ENCODE data around the gene ADCY2.

The ADCY2 gene

GRCh38 chr5:7540736-7541485 lies 145.0 kb downstream of the ADCY2 start:
- Histone ChIP-seq H3K9me3 (ENCODE audit: control insufficient read depth, insufficient read depth, low read length) (no peaks in the 10 kb centered on the region), H3K36me3 (ENCODE audit: control insufficient read depth, insufficient read depth, low read length) (no peaks in the 10 kb centered on the region), H3K27ac (ENCODE audit: low read depth, low read length) (peak overlapping the region; percentile 7), H3K27me3 (ENCODE audit: control insufficient read depth, insufficient read depth, low read length) (no peaks in the 10 kb centered on the region), H3K4me3 (ENCODE audit: low read depth, low read length) (no peak overlapping the region), H3K9ac (ENCODE audit: low read depth, low read length) (no peak overlapping the region), H3K4me1 (ENCODE audit: control insufficient read depth, insufficient read depth, low read length) (peaks cover 9% of the 10 kb centered on the region; the same call in 1 of the 2 replicates)

- Histone ChIP-seq H3K27me3 (ENCODE audit: control insufficient read depth, insufficient read depth, low read length) (no peaks in the 10 kb centered on the region), H3K4me1 (ENCODE audit: control insufficient read depth, insufficient read depth, low read length) (peaks cover 9% of the 10 kb centered on the region; the same call in 1 of the 2 replicates), H3K27ac (ENCODE audit: low read depth, low read length) (no peak overlapping the region), H3K9ac (ENCODE audit: low read depth, low read length) (no peak overlapping the region), H3K4me3 (ENCODE audit: low read depth, low read length) (no peak overlapping the region), H3K9me3 (ENCODE audit: control insufficient read depth, insufficient read depth, low read length) (no peaks in the 10 kb centered on the region), H3K36me3 (ENCODE audit: control insufficient read depth, insufficient read depth, low read length) (0 out of 2 replicates have a peak, but pooled peaks cover 4% of the 10 kb centered on the region)
Observed at GRCh38 chr5:7541898-7542297, 146.0 kb downstream of the ADCY2 start.

DNA sequence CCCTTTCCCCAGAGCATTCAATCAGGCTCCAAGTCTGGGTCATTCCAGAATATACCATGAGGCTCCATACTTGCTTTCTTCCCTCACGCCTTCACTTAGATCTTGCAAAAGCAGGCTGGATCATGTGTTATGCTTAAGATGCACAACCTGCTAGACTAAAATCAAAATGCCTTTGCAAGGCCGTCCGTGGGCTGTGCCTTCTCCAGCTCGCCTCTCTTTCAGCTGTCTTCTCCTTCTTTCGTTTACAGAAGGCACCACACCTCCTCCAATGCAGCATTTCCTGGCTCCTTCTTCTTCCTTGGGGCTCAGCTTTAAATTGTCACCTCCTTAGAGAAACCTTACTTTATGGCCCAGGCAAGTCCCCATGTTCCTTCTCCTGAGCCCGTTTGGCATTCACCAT lies 150.6 kb downstream of the ADCY2 start:
- Histone ChIP-seq H3K27ac (ENCODE audit: low read depth, low read length) (no peak overlapping the region), H3K9me3 (ENCODE audit: control insufficient read depth, insufficient read depth, low read length) (no peaks in the 10 kb centered on the region), H3K27me3 (ENCODE audit: control insufficient read depth, insufficient read depth, low read length) (no peaks in the 10 kb centered on the region), H3K9ac (ENCODE audit: low read depth, low read length) (no peak overlapping the region), H3K4me3 (ENCODE audit: low read depth, low read length) (no peak overlapping the region), H3K36me3 (ENCODE audit: control insufficient read depth, insufficient read depth, low read length) (peaks cover 8% of the 10 kb centered on the region; the same call in 1 of the 2 replicates), H3K4me1 (ENCODE audit: control insufficient read depth, insufficient read depth, low read length) (no peaks in the 10 kb centered on the region)

DNA sequence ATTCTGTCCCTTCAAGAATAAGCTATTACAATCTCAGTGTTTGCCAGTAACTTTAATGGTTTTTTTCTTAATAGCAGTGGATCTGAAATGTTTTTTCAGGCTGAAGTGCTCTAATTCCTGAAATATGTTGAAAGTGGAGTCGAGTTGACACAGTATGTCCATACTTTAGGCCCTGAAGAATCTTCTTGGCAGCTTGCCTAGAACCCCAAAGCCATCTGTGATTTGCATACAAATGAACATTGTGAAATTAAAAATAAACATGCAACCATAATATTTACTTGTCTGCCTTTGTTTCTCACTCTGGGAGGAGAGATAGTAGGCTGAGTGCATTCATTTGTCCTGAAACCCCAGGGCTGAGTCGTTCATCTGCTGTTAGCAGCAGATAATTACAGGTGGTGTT lies 152.7 kb downstream of the ADCY2 start:
- H3K9ac ChIP-seq (ENCODE audit: low read depth, low read length): no peak overlapping the region
- H3K4me3 ChIP-seq (ENCODE audit: low read depth, low read length): no peak overlapping the region
- H3K27me3 ChIP-seq (ENCODE audit: control insufficient read depth, insufficient read depth, low read length): no peaks in the 10 kb centered on the region
- no peak overlapping the region for H3K27ac ChIP-seq (ENCODE audit: low read depth, low read length)
- H3K9me3 ChIP-seq (ENCODE audit: control insufficient read depth, insufficient read depth, low read length): no peaks in the 10 kb centered on the region
- peaks cover 8% of the 10 kb centered on the region; the same call in 1 of the 2 replicates for H3K36me3 ChIP-seq (ENCODE audit: control insufficient read depth, insufficient read depth, low read length)
- peaks cover 2% of the 10 kb centered on the region; the same call in 1 of the 2 replicates for H3K4me1 ChIP-seq (ENCODE audit: control insufficient read depth, insufficient read depth, low read length)

- Histone ChIP-seq H3K9ac (ENCODE audit: low read depth, low read length) (no peak overlapping the region), H3K9me3 (ENCODE audit: control insufficient read depth, insufficient read depth, low read length) (no peaks in the 10 kb centered on the region), H3K4me1 (ENCODE audit: control insufficient read depth, insufficient read depth, low read length) (0 out of 2 replicates have a peak, but pooled peaks cover 2% of the 10 kb centered on the region), H3K27ac (ENCODE audit: low read depth, low read length) (no peak overlapping the region), H3K4me3 (ENCODE audit: low read depth, low read length) (no peak overlapping the region), H3K27me3 (ENCODE audit: control insufficient read depth, insufficient read depth, low read length) (no peaks in the 10 kb centered on the region), H3K36me3 (ENCODE audit: control insufficient read depth, insufficient read depth, low read length) (no peaks in the 10 kb centered on the region)
Observed at GRCh38 chr5:7565559-7565958, 169.6 kb downstream of the ADCY2 start.

DNA sequence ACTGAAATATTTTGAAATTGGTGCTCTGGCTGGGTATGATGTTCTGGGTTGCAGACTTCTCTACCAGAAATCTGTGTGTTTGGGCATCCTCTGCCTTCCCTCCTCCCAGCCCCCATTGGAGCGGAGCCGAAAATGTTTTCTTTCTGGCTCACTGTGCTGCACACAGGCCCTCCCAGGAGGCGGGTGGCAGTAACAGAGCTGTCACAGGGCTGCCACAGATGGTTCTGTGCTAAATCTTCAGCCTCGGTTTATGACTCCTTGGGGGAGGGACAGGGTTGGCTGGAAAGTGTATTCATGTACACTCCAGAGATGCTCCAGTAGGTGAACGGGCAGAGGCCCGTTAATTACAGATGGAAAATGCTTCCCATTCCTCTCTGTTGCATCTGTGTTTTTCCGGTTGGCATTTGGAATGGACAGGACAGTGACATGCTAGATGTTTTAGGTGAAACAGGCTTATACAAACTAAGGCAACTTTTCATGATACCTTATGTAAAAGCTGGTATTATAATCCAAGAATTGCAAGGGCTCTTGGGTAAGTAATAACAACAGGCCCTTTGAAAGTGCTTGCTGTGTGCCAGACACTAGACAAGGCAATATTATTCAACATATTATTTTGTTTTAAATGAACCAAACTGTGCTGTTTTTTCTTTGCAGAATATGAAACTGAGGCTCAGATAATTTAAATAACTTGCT lies 180.2 kb downstream of the ADCY2 start:
- Histone ChIP-seq H3K9me3 (ENCODE audit: control insufficient read depth, insufficient read depth, low read length) (no peaks in the 10 kb centered on the region), H3K4me1 (ENCODE audit: control insufficient read depth, insufficient read depth, low read length) (no peaks in the 10 kb centered on the region), H3K4me3 (ENCODE audit: low read depth, low read length) (no peak overlapping the region), H3K27ac (ENCODE audit: low read depth, low read length) (no peak overlapping the region), H3K27me3 (ENCODE audit: control insufficient read depth, insufficient read depth, low read length) (no peaks in the 10 kb centered on the region), H3K9ac (ENCODE audit: low read depth, low read length) (no peak overlapping the region), H3K36me3 (ENCODE audit: control insufficient read depth, insufficient read depth, low read length) (no peaks in the 10 kb centered on the region)

GRCh38 chr5:7577381-7577780 lies 181.4 kb downstream of the ADCY2 start:
- no peaks in the 10 kb centered on the region for H3K36me3 ChIP-seq (ENCODE audit: control insufficient read depth, insufficient read depth, low read length)
- H3K27ac ChIP-seq (ENCODE audit: low read depth, low read length): no peak overlapping the region
- H3K4me3 ChIP-seq (ENCODE audit: low read depth, low read length): no peak overlapping the region
- H3K9me3 ChIP-seq (ENCODE audit: control insufficient read depth, insufficient read depth, low read length): no peaks in the 10 kb centered on the region
- no peaks in the 10 kb centered on the region for H3K4me1 ChIP-seq (ENCODE audit: control insufficient read depth, insufficient read depth, low read length)
- H3K27me3 ChIP-seq (ENCODE audit: control insufficient read depth, insufficient read depth, low read length): no peaks in the 10 kb centered on the region
- H3K9ac ChIP-seq (ENCODE audit: low read depth, low read length): no peak overlapping the region

DNA sequence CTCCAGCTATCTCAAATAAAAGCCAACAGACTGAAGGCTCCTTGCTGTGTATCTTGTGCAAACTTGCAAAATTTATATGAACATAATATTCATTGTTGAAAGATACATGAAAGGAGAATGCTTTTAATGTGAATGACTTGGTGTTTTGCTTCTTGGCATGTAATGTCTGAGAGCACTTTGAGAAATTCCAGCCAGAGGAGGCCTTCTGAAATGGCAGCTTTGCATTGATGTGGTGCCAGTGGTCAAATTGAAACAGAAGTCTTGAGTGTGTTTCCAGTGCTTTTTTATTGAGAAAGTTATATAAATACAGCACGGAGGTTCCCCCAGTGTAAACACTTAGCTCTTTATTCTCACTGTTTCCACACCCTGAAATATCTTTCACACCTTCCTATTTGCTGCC lies 182.1 kb downstream of the ADCY2 start:
- Histone ChIP-seq H3K36me3 (ENCODE audit: control insufficient read depth, insufficient read depth, low read length) (no peaks in the 10 kb centered on the region), H3K27ac (ENCODE audit: low read depth, low read length) (no peak overlapping the region), H3K9ac (ENCODE audit: low read depth, low read length) (no peak overlapping the region)

DNA sequence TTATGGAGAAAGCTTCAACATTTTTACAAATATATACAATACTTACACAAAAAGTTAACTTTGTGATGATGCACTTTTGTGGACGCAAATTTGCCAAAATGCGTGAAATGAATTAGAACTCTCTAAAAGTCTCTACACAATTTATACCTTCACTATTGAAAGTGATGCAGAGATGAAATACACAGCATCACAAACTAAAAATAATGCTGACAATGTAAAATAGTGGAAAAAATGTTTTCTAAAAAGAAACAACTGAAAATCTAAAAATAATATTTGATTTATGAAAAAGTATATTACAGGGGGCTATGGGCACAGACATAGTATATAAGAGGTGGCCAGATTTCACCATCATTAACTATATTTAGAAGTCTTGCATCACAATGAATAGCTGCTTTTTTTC lies 188.8 kb downstream of the ADCY2 start:
- Histone ChIP-seq H3K36me3 (ENCODE audit: control insufficient read depth, insufficient read depth, low read length) (no peaks in the 10 kb centered on the region), H3K4me1 (ENCODE audit: control insufficient read depth, insufficient read depth, low read length) (peaks cover 7% of the 10 kb centered on the region; the same call in 1 of the 2 replicates), H3K9me3 (ENCODE audit: control insufficient read depth, insufficient read depth, low read length) (no peaks in the 10 kb centered on the region), H3K9ac (ENCODE audit: low read depth, low read length) (no peak overlapping the region), H3K27ac (ENCODE audit: low read depth, low read length) (no peak overlapping the region), H3K27me3 (ENCODE audit: control insufficient read depth, insufficient read depth, low read length) (no peaks in the 10 kb centered on the region), H3K4me3 (ENCODE audit: low read depth, low read length) (no peak overlapping the region)

More for the DNA sequence above, 182.1 kb downstream of the ADCY2 start:
- no peaks in the 10 kb centered on the region for H3K27me3 ChIP-seq (ENCODE audit: control insufficient read depth, insufficient read depth, low read length)
- H3K9me3 ChIP-seq (ENCODE audit: control insufficient read depth, insufficient read depth, low read length): no peaks in the 10 kb centered on the region
- H3K4me1 ChIP-seq (ENCODE audit: control insufficient read depth, insufficient read depth, low read length): no peaks in the 10 kb centered on the region
- H3K4me3 ChIP-seq (ENCODE audit: low read depth, low read length): no peak overlapping the region

DNA sequence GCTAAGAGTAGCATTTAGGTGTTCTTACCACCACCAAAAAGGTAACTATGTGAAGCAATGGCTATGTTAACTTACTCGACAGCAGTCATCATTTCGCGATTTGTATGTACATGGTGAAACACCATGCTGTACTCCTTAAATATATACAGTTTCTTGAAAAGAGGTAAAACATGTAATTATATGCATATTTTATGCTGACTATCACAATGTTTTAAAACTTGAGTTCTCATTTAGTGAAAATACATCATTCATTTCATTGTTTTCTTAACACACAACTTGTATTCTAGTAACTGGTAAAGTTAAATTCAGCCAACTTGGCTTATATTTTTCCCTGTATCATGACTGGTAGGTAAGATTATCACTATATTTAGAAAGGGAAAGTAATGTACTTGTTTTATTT lies 189.9 kb downstream of the ADCY2 start:
- Histone ChIP-seq H3K36me3 (ENCODE audit: control insufficient read depth, insufficient read depth, low read length) (no peaks in the 10 kb centered on the region), H3K4me1 (ENCODE audit: control insufficient read depth, insufficient read depth, low read length) (peaks cover 7% of the 10 kb centered on the region; the same call in 1 of the 2 replicates), H3K27me3 (ENCODE audit: control insufficient read depth, insufficient read depth, low read length) (no peaks in the 10 kb centered on the region), H3K9ac (ENCODE audit: low read depth, low read length) (no peak overlapping the region), H3K9me3 (ENCODE audit: control insufficient read depth, insufficient read depth, low read length) (no peaks in the 10 kb centered on the region), H3K4me3 (ENCODE audit: low read depth, low read length) (no peak overlapping the region), H3K27ac (ENCODE audit: low read depth, low read length) (no peak overlapping the region)

DNA sequence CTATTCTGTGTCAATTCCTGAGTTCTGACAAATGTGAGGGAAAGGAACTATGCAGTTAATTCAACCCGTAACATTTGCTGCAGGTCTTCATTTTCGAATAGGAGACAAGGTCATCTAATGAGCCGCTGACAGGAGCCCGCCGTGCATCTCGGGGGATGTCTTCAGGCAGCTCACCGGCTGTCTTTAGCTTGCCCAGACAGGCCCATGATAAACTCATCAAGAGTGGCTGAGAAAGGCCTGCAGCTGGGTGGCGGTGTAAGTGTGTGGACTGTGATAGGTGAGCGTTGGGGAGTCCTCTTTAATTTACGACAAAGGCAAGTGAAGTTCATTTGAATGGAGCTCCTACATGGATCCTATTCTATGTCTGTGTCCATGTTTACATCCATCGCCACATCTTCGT lies 190.5 kb downstream of the ADCY2 start:
- Histone ChIP-seq H3K9me3 (ENCODE audit: control insufficient read depth, insufficient read depth, low read length) (no peaks in the 10 kb centered on the region), H3K27me3 (ENCODE audit: control insufficient read depth, insufficient read depth, low read length) (no peaks in the 10 kb centered on the region), H3K36me3 (ENCODE audit: control insufficient read depth, insufficient read depth, low read length) (no peaks in the 10 kb centered on the region), H3K27ac (ENCODE audit: low read depth, low read length) (no peak overlapping the region), H3K9ac (ENCODE audit: low read depth, low read length) (no peak overlapping the region), H3K4me3 (ENCODE audit: low read depth, low read length) (no peak overlapping the region), H3K4me1 (ENCODE audit: control insufficient read depth, insufficient read depth, low read length) (peaks cover 7% of the 10 kb centered on the region; the same call in 1 of the 2 replicates)

Data from HUES48 (cell line).